AG09319 (cell line): ENCODE data around the gene KLK12.

ENCODE experiments used
- DNase-seq: peaks from one replicate; pipeline ENCODE4 v3.0.0-alpha.2; 2010; ENCODE audit warnings: low read depth; ENCODE audit errors: extremely low read depth
- TF ChIP-seq, protein P1 (sequence below): IDR thresholded peaks from 2 replicates; pipeline ENCODE4 v1.5.1; 2011; ENCODE audit warnings: low read depth, mild to moderate bottlenecking, inconsistent platforms, low read length, moderate library complexity

The KLK12 gene

DNA sequence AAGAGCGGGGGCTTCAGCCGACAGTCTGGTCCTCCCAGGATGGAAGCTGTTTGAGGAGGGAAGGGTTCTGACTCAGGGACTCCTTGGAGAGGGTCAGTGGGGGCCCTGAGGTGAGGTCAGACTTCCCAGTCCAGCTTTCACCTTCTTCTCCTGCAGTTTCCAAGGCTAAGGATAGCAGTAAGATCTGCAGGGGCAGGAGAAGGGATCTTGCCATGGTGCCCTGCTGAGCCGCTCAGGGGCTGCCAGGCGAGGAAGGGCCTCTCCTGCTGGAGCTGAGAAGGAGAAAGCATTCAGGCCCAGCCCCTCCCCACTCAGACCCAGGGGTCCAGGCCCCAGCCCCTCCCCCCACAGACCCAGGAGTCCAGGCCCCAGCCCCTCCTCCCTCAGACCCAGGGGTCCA lies 52.6 kb downstream of the KLK12 start:
- TF ChIP-seq, protein P1, sequence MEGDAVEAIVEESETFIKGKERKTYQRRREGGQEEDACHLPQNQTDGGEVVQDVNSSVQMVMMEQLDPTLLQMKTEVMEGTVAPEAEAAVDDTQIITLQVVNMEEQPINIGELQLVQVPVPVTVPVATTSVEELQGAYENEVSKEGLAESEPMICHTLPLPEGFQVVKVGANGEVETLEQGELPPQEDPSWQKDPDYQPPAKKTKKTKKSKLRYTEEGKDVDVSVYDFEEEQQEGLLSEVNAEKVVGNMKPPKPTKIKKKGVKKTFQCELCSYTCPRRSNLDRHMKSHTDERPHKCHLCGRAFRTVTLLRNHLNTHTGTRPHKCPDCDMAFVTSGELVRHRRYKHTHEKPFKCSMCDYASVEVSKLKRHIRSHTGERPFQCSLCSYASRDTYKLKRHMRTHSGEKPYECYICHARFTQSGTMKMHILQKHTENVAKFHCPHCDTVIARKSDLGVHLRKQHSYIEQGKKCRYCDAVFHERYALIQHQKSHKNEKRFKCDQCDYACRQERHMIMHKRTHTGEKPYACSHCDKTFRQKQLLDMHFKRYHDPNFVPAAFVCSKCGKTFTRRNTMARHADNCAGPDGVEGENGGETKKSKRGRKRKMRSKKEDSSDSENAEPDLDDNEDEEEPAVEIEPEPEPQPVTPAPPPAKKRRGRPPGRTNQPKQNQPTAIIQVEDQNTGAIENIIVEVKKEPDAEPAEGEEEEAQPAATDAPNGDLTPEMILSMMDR = no peak
- DNase-seq = no peak

DNA sequence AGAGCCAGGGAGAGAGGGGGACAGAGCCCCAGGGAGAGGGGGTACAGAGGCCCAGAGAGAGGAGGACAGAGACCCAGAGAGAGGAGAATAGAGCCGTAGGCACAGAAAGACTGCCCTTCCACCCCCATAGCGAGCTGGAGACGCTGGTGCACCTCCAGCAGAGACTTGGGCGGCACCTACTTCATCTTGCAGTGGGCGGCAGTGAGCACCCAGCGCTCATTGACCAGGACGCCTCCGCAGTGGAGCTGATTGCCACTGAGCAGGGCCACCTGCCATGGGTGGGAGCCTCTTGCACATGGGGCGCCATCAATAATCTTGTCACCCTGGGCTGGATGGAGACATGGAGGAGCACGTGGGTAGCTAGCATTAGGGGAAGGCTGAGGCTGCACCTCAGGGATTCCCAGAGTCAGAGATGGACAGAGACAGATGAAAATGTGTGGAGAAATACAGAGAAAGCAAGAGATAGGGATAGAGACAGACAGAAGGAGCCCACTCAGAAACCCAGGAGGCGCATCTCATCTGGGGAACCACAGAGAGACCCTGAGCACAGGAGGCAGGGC lies 53.1 kb downstream of the KLK12 start:
- DNase-seq = no peak

DNA sequence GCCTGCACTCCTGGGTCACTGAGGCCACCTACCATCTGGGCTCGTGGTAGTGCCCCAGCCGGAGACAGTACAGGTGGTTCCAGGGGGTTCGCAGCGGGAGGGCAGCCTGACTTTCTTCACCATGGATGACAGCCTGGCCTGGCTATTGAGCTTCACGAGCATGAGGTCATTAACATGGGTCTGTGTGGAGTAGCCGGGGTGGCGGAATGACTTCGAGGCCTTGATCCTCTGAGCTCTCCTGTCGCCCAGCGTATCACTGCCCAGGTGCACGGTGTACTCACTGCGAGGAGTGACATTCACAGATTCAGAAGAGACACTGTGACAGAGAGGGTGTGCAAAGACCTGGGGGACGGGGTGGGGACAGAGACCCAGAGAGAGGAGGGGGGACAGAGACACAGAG lies 54.6 kb downstream of the KLK12 start:
- DNase-seq = no peak
- TF ChIP-seq, protein P1 = no peak

More for the DNA sequence above, 53.1 kb downstream of the KLK12 start:
- TF ChIP-seq, protein P1 = no peak

DNA sequence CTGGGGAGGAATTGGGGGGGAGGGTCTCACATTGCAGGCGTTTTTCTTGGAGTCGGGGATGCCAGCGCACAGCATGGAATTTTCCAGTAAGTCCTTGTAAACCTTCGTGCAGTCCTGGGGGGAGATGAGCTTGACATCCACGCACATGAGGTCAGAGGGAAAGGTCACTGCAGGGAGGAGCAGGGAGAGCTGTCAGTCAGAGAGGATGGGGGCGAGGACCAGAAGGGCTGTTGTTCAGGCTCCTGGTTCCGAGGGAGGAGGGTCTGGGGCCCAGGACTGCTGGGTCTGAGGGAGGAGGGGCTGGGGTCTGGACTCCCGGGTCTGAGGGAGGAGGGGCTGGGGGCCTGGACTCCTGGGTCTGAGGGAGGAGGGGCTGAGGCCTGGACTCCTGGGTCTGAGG lies 55.0 kb downstream of the KLK12 start:
- TF ChIP-seq, protein P1 = no peak
- DNase-seq = no peak
